HEK293 (cell line): Measurements from ENCODE around the gene SCN1A.

Source experiments
- CTCF ChIA-PET: fragments of 350-600 bp; formaldehyde crosslinking; extraction: SDS; loops from one replicate; lab custom pipeline; 2021; ENCODE audit warnings: antibody characterized with exemption; lab: Yijun Ruan, JAX
- POLR2A ChIA-PET: fragments of 300-600 bp; formaldehyde crosslinking; extraction: SDS; loops from one replicate; lab custom pipeline; 2020; ENCODE audit warnings: antibody characterized with exemption, inconsistent platforms; lab: Yijun Ruan, JAX
- H3K27ac ChIP-seq: fragments of 200-500 bp; sonication (Bioruptor generic); 2 replicates; pipeline ENCODE4 v1.5.1; 2014; ENCODE audit warnings: low read depth, low read length, control low read depth, inconsistent platforms; ENCODE audit errors: extremely low read depth
- H3K36me3 ChIP-seq, 2 experiments: fragments of 200-500 bp in 1 of 2; sonication (Bioruptor generic) in 1 of 2; 1 replicate in 1 of 2; 2 replicates in 1 of 2; pipeline ENCODE4 v1.5.1; 2014 to 2017; ENCODE audit warnings: inconsistent platforms in 2 of 2, low read length in 2 of 2; ENCODE audit not compliant: control insufficient read depth in 2 of 2, insufficient read depth in 1 of 2
- H3K4me1 ChIP-seq: fragments of 200-500 bp; sonication (Bioruptor generic); 2 replicates; pipeline ENCODE4 v1.5.1; 2014; ENCODE audit warnings: mild to moderate bottlenecking, low read length, inconsistent platforms; ENCODE audit not compliant: control insufficient read depth, insufficient read depth
- H3K4me3 ChIP-seq: 2 replicates; pipeline ENCODE4 v1.5.1; 2011; ENCODE audit warnings: low read depth, mild to moderate bottlenecking, control low read depth, low read length, moderate library complexity
- H3K9me3 ChIP-seq: fragments of 200-500 bp; sonication (Bioruptor generic); 2 replicates; pipeline ENCODE4 v1.5.1; 2014; ENCODE audit warnings: low read depth, low read length, inconsistent platforms; ENCODE audit not compliant: control insufficient read depth, insufficient read depth
- SCRT2 ChIP-seq: fragments of 450-650 bp; formaldehyde crosslinking; IDR thresholded peaks from 2 replicates; pipeline ENCODE4 v1.5.1; 2016; ENCODE audit warnings: missing biosample characterization, missing genetic modification characterization
- ZNF140 ChIP-seq: fragments of 450-650 bp; formaldehyde crosslinking; IDR thresholded peaks from 2 replicates; pipeline ENCODE4 v1.5.1; 2016; ENCODE audit warnings: missing biosample characterization, missing genetic modification characterization

Gene SCN1A

DNA sequence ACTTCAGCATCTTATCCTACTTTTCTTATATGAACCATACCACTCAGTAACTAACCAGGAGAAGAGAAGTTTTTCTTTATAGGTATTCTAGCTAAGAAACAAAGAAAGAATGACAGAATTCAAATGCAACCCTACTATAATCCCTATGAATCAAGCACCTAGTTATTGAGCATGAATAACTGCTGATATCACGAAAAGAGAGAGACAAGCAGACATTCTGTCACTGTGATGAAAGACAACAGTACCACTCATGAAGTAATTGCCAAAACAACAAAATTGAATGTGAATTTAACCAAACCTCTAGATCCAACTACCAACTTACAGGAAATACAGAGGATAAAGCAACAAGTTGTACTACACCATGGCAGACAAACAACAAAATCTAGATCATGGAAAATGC, 189.6 kb downstream of the SCN1A start:
- CTCF ChIA-PET, result no interaction called here
- Histone ChIP-seq H3K4me1 (no peaks in the 10 kb centered on the region), H3K27ac (no peak overlapping the region), H3K9me3 (no peaks in the 10 kb centered on the region), H3K36me3 (peaks cover 45 to 78% of the 10 kb centered on the region in 2 experiments), H3K4me3 (no peak overlapping the region)
- POLR2A ChIA-PET, result no interaction called here
- TF ChIP-seq SCRT2 (tag by site-specific recombination), result peak; percentile 79
- TF ChIP-seq ZNF140, result no peak
